Panc1 (cell line): ENCODE data around the gene PCDH10. TPM values are rescaled to one million over a fixed set of nuclear protein-coding genes. Genes with fewer than 3 reads are reported as not detected.

Experiments
- ATAC-seq: fragments of 200-7000 bp; cut with Tn5 transposase; 2 replicates; pipeline ENCODE4 v1.9.1; 2020; ENCODE audit warnings: mild to moderate bottlenecking, moderate library complexity
- BruUV-seq: library from RNA; stranded (reverse); fragments of 400-500 nt; replicated peaks from 2 replicates; lab custom pipeline; 2021; lab: Mats Ljungman, UMichigan
- CTCF ChIA-PET: fragments of 300-600 bp; sonication (Branson Sonifier 250); formaldehyde crosslinking; loops from one replicate; lab custom pipeline; 2022; ENCODE audit warnings: antibody characterized with exemption; lab: Charles Lee
- POLR2A ChIA-PET: fragments of 300-600 bp; sonication (Branson Sonifier 250); formaldehyde crosslinking; loops from one replicate; lab custom pipeline; 2022; ENCODE audit warnings: antibody characterized with exemption; lab: Charles Lee
- DNase-seq: peaks from one replicate; pipeline ENCODE4 v3.0.0-alpha.2; 2010; ENCODE audit warnings: low read depth, low spot score
- H3K27ac ChIP-seq: 2 replicates; pipeline ENCODE4 v1.5.1; 2011; ENCODE audit warnings: mild to moderate bottlenecking, low read length, inconsistent platforms
- H3K27me3 ChIP-seq: fragments of 200-500 bp; sonication (Bioruptor generic); 2 replicates; pipeline ENCODE4 v1.6.0; 2014; ENCODE audit warnings: low read length, inconsistent platforms; ENCODE audit not compliant: control insufficient read depth, insufficient read depth
- H3K36me3 ChIP-seq: fragments of 200-500 bp; sonication (Bioruptor generic); 2 replicates; pipeline ENCODE4 v1.5.1; 2014; ENCODE audit warnings: inconsistent platforms, mild to moderate bottlenecking, low read length, moderate library complexity; ENCODE audit not compliant: control insufficient read depth, insufficient read depth
- H3K4me1 ChIP-seq: 2 replicates; pipeline ENCODE4 v1.5.1; 2011; ENCODE audit warnings: inconsistent platforms, mild to moderate bottlenecking, low read length, moderate library complexity; ENCODE audit not compliant: control insufficient read depth, insufficient read depth
- H3K4me3 ChIP-seq, 2 experiments: 2 replicates each; pipeline ENCODE4 v1.5.1; 2011 to 2012; ENCODE audit warnings: low read depth in 2 of 2, low read length in 2 of 2, mild to moderate bottlenecking in 2 of 2, inconsistent platforms in 1 of 2, moderate library complexity in 1 of 2
- H3K9me3 ChIP-seq: fragments of 200-500 bp; sonication (Bioruptor generic); 2 replicates; pipeline ENCODE4 v1.5.1; 2014; ENCODE audit warnings: low read depth, mild to moderate bottlenecking, inconsistent platforms, low read length, moderate library complexity; ENCODE audit not compliant: control insufficient read depth, insufficient read depth
- POLR2AphosphoS5 ChIP-seq: IDR thresholded peaks from 2 replicates; pipeline ENCODE4 v1.6.1; 2012; ENCODE audit warnings: mild to moderate bottlenecking, low read depth, low read length, moderate library complexity
- SIN3A ChIP-seq: IDR thresholded peaks from 2 replicates; pipeline ENCODE4 v1.6.1; 2012; ENCODE audit warnings: low read depth, mild to moderate bottlenecking, low read length, moderate library complexity, borderline replicate concordance; ENCODE audit not compliant: insufficient read depth
- TCF7L2 ChIP-seq: IDR thresholded peaks from 2 replicates; pipeline ENCODE4 v1.6.1; 2011; ENCODE audit warnings: mild to moderate bottlenecking, low read depth, low read length, inconsistent platforms
- in situ Hi-C: cut with HindIII; loops from 2 replicates; pipeline ENCODE4 v1.10.0; 2016; ENCODE audit warnings: low sequenced_read_pairs, low pct_unique_long_range_greater_than_20kb
- intact Hi-C: fragments of 100-400 bp; cut with micrococcal nuclease; formaldehyde crosslinking; loops from one replicate; pipeline ENCODE4 v1.10.0; 2022; ENCODE audit not compliant: unreplicated experiment
- total RNA-seq: library from RNA; stranded (reverse); gene quantifications from one replicate; pipeline ENCODE4 v1.2.1, GENCODE V29; 2021; ENCODE audit not compliant: unreplicated experiment
- TF ChIP-seq, protein P1 (sequence below): fragments of 450-650 bp; IDR thresholded peaks from 2 replicates; pipeline ENCODE4 v1.5.1; 2017; ENCODE audit warnings: mild to moderate bottlenecking
- TF ChIP-seq, protein P2 (sequence below), 2 experiments: IDR thresholded peaks; 2 replicates each; pipeline ENCODE4 v1.6.1; 2011 to 2012; ENCODE audit warnings: low read depth in 2 of 2, control low read depth in 1 of 2, low read length in 1 of 2, mild to moderate bottlenecking in 1 of 2, moderate library complexity in 1 of 2; ENCODE audit not compliant: insufficient read depth in 1 of 2

Gene PCDH10
- total RNA-seq, 1 experiment from 2014 or later: not detected

DNA sequence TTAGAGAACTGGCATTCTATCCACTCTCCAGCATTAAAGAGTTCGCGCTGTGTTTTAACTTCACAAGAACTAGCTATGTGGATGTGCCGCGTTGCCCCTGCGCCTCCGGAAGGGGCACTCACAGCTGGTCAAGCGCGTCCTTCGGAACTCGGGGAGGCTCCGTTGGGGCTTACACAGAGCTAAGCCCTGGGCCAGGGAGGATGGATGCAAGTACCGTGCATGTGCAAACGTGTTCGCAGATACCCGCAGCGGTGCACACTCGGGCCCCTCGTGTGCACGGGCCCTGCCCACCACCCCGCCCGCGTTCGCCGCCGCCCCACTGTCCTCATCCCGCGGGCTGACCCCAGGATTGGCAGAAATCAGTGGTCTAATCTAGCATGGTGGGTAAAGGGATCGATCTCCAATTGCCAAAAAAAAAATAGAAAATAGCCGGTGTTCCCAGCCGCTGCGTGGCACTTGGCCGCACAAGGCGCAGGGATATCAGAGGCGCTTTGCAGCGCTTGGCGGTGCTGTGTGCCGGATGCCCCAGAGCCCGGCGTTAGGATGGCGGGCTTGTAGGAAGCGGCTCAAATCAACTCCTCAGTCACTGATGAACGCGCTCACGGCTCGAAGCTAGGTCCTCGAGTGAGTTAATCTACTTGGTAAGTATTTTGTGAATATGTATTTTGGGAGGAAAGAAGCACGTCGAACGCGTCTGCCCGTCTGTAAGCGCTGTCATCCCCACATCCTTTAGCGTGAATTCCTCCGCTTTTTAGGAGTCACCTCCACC is 989 bp upstream of the PCDH10 start:
- Histone ChIP-seq H3K4me3 (no peak overlapping the region), H3K27ac (no peak overlapping the region), H3K9me3 (no peaks in the 10 kb centered on the region), H3K36me3 (no peaks in the 10 kb centered on the region), H3K4me1 (0 out of 2 replicates have a peak, but pooled peaks cover 2% of the 10 kb centered on the region), H3K27me3 (no peaks in the 10 kb centered on the region)
- no peak for ATAC-seq
- in situ Hi-C loops (no loop called here), intact Hi-C loops (no loop called here)
- ChIA-PET CTCF (no interaction called here), POLR2A (no interaction called here)
- DNase-seq: no peak
- TF ChIP-seq SIN3A: no peak
- TF ChIP-seq, protein P1, sequence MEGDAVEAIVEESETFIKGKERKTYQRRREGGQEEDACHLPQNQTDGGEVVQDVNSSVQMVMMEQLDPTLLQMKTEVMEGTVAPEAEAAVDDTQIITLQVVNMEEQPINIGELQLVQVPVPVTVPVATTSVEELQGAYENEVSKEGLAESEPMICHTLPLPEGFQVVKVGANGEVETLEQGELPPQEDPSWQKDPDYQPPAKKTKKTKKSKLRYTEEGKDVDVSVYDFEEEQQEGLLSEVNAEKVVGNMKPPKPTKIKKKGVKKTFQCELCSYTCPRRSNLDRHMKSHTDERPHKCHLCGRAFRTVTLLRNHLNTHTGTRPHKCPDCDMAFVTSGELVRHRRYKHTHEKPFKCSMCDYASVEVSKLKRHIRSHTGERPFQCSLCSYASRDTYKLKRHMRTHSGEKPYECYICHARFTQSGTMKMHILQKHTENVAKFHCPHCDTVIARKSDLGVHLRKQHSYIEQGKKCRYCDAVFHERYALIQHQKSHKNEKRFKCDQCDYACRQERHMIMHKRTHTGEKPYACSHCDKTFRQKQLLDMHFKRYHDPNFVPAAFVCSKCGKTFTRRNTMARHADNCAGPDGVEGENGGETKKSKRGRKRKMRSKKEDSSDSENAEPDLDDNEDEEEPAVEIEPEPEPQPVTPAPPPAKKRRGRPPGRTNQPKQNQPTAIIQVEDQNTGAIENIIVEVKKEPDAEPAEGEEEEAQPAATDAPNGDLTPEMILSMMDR: no peak
- no peak for TF ChIP-seq POLR2AphosphoS5
- no TSS peak for BruUV-seq

DNA sequence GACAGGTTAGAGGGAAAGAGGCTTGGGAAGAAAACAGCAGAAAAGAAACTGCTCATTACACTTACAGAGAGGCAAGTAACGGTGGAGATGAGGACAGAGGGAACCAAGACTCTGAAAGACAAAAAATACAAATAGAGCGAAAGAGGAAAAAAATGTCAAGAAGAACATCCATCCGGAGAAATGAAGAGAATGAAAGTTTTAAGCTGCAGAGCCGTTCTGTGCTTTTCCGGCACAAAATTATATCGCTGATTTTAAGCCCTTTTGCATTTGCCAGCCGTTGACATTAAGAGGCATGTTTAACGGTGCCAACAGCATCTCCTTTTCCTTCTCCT is 236 bp downstream of the PCDH10 start:
- Histone ChIP-seq H3K9me3 (no peaks in the 10 kb centered on the region), H3K4me3 (no peak overlapping the region), H3K27ac (no peak overlapping the region), H3K4me1 (0 out of 2 replicates have a peak, but pooled peaks cover 2% of the 10 kb centered on the region), H3K27me3 (no peaks in the 10 kb centered on the region), H3K36me3 (no peaks in the 10 kb centered on the region)
- CTCF ChIA-PET: no interaction called here
- no peak for ATAC-seq
- DNase-seq: no peak
- TF ChIP-seq TCF7L2 (no peak), SIN3A (no peak), POLR2AphosphoS5 (no peak)
- TF ChIP-seq, protein P2, sequence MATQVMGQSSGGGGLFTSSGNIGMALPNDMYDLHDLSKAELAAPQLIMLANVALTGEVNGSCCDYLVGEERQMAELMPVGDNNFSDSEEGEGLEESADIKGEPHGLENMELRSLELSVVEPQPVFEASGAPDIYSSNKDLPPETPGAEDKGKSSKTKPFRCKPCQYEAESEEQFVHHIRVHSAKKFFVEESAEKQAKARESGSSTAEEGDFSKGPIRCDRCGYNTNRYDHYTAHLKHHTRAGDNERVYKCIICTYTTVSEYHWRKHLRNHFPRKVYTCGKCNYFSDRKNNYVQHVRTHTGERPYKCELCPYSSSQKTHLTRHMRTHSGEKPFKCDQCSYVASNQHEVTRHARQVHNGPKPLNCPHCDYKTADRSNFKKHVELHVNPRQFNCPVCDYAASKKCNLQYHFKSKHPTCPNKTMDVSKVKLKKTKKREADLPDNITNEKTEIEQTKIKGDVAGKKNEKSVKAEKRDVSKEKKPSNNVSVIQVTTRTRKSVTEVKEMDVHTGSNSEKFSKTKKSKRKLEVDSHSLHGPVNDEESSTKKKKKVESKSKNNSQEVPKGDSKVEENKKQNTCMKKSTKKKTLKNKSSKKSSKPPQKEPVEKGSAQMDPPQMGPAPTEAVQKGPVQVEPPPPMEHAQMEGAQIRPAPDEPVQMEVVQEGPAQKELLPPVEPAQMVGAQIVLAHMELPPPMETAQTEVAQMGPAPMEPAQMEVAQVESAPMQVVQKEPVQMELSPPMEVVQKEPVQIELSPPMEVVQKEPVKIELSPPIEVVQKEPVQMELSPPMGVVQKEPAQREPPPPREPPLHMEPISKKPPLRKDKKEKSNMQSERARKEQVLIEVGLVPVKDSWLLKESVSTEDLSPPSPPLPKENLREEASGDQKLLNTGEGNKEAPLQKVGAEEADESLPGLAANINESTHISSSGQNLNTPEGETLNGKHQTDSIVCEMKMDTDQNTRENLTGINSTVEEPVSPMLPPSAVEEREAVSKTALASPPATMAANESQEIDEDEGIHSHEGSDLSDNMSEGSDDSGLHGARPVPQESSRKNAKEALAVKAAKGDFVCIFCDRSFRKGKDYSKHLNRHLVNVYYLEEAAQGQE (IDR thresholded peaks at IDR 0.05; ENCODE audit: insufficient read depth in 1 of 2, low read depth in 2 of 2, low read length in 1 of 2): no peak
- TF ChIP-seq, protein P1: no peak
- in situ Hi-C loops: no loop called here
- BruUV-seq: no TSS peak
- intact Hi-C loops: no loop called here
- POLR2A ChIA-PET: no interaction called here
